HepG2 (cell line): ENCODE results near the gene DAB1. TPM values are rescaled to one million over a fixed set of nuclear protein-coding genes. Genes with fewer than 3 reads are reported as not detected.
A peak's percentile ranks its signal among the peaks of the same experiment; 100 is the strongest.

Source experiments
- BCL6 ChIP-seq: IDR thresholded peaks from 2 replicates; pipeline ENCODE4 v1.6.1; 2016; ENCODE audit warnings: missing genetic modification reagents, missing compliant biosample characterization
- DR1 ChIP-seq: sonication (generic); formaldehyde crosslinking; IDR thresholded peaks from 2 replicates; pipeline ENCODE4 v1.8.0; 2021; ENCODE audit warnings: mild to moderate bottlenecking, missing genetic modification reagents, inconsistent platforms
- ERF ChIP-seq: IDR thresholded peaks from 2 replicates; pipeline ENCODE4 v1.6.1; 2018; ENCODE audit warnings: missing biosample characterization, missing genetic modification reagents
- ETV5 ChIP-seq: IDR thresholded peaks from 2 replicates; pipeline ENCODE4 v1.6.1; 2018; ENCODE audit warnings: missing biosample characterization, missing genetic modification reagents, inconsistent platforms, borderline replicate concordance
- FOXP1 ChIP-seq, 2 experiments: fragments of 450-650 bp in 1 of 2; IDR thresholded peaks; 2 replicates each; pipeline ENCODE4 v1.6.1; 2017 to 2018; ENCODE audit warnings: antibody characterized with exemption in 1 of 2
- ISX ChIP-seq: sonication (generic); formaldehyde crosslinking; conservative IDR thresholded peaks from 2 replicates; pipeline ENCODE4 v1.5.0; 2020; ENCODE audit warnings: missing genetic modification reagents
- KAT8 ChIP-seq: IDR thresholded peaks from 2 replicates; pipeline ENCODE4 v1.6.1; 2016; ENCODE audit warnings: missing genetic modification reagents, missing compliant biosample characterization
- KDM5A ChIP-seq: fragments of 200-600 bp; sonication (generic); IDR thresholded peaks from 2 replicates; pipeline ENCODE4 v1.7.0; 2018; ENCODE audit warnings: antibody characterized with exemption, mild to moderate bottlenecking, low read length, borderline replicate concordance
- KDM6A ChIP-seq: IDR thresholded peaks from 2 replicates; pipeline ENCODE4 v1.6.1; 2016; ENCODE audit warnings: low read depth
- KLF16 ChIP-seq, 2 experiments: sonication (generic) in 1 of 2; formaldehyde crosslinking in 1 of 2; IDR thresholded peaks; 2 replicates each; pipeline versions ENCODE4 v1.6.1 to v1.8.0; 2016 to 2023; ENCODE audit warnings: missing genetic modification reagents in 2 of 2, missing compliant biosample characterization in 1 of 2
- MAFF ChIP-seq: IDR thresholded peaks from 2 replicates; pipeline ENCODE4 v1.6.1; 2011; ENCODE audit warnings: low read depth, low read length, improper control_type of control experiment
- NRL ChIP-seq: sonication (generic); formaldehyde crosslinking; IDR thresholded peaks from 2 replicates; pipeline ENCODE4 v1.5.0; 2020; ENCODE audit warnings: missing genetic modification reagents, mild to moderate bottlenecking, moderate library complexity, borderline replicate concordance
- ZFP90 ChIP-seq: sonication (generic); formaldehyde crosslinking; IDR thresholded peaks from 2 replicates; pipeline ENCODE4 v1.8.0; 2022; ENCODE audit warnings: missing genetic modification reagents, mild to moderate bottlenecking, inconsistent platforms, borderline replicate concordance
- ZNF10 ChIP-seq: sonication (generic); formaldehyde crosslinking; IDR thresholded peaks from 2 replicates; pipeline ENCODE4 v1.4.0; 2020; ENCODE audit warnings: mild to moderate bottlenecking, low read depth, missing genetic modification reagents, borderline replicate concordance
- ZNF143 ChIP-seq: sonication (generic); formaldehyde crosslinking; IDR thresholded peaks from 2 replicates; pipeline ENCODE4 v1.4.0; 2020; ENCODE audit warnings: missing genetic modification reagents
- ZNF282 ChIP-seq: fragments of 450-650 bp; IDR thresholded peaks from 2 replicates; pipeline ENCODE4 v1.6.1; 2018; ENCODE audit not compliant: partially characterized antibody
- ZNF672 ChIP-seq: sonication (generic); formaldehyde crosslinking; IDR thresholded peaks from 2 replicates; pipeline ENCODE4 v1.8.1; 2022; ENCODE audit warnings: missing genetic modification reagents
- ZNF674 ChIP-seq: sonication (generic); formaldehyde crosslinking; IDR thresholded peaks from 2 replicates; pipeline ENCODE4 v1.5.0; 2020; ENCODE audit warnings: low read depth, mild to moderate bottlenecking, missing genetic modification reagents
- ZNF775 ChIP-seq: sonication (generic); formaldehyde crosslinking; IDR thresholded peaks from 2 replicates; pipeline ENCODE4 v1.4.0; 2020; ENCODE audit warnings: missing genetic modification reagents, mild to moderate bottlenecking, moderate library complexity, borderline replicate concordance
- ZNF788 ChIP-seq: sonication (generic); formaldehyde crosslinking; IDR thresholded peaks from 2 replicates; pipeline ENCODE4 v1.5.0; 2020; ENCODE audit warnings: mild to moderate bottlenecking, missing genetic modification reagents, borderline replicate concordance
- ZNF841 ChIP-seq: sonication (generic); formaldehyde crosslinking; IDR thresholded peaks from 2 replicates; pipeline ENCODE4 v1.8.1; 2023; ENCODE audit warnings: missing genetic modification reagents, borderline replicate concordance
- polyA plus RNA-seq, 8 experiments: library from polyadenylated mRNA; depleted of rRNA in 3 of 8; stranded (reverse) in 7 of 8; unstranded in 1 of 8; fragments of >200 nt; fragmentation: Illumina TruSeq in 4 of 8; extraction: Trizol in 4 of 8; gene quantifications; 2 replicates each; pipeline versions ENCODE4 v1.2.1 to v1.2.3, GENCODE V29; 2011 to 2016; ENCODE audit warnings: low read depth in 4 of 8, missing spikeins in 1 of 8, mixed read lengths in 1 of 8; ENCODE audit not compliant: insufficient read depth in 1 of 8
- total RNA-seq, 5 experiments: library from RNA; depleted of rRNA; stranded (reverse); fragments of >200 nt; fragmentation: Illumina TruSeq; extraction: Trizol; gene quantifications; 2 replicates each; pipeline ENCODE4 v1.2.3, GENCODE V29; 2016; ENCODE audit warnings: low read depth in 1 of 5
- TF ChIP-seq, protein P1 (sequence below): sonication (generic); formaldehyde crosslinking; IDR thresholded peaks from 2 replicates; pipeline ENCODE4 v1.8.0; 2022; ENCODE audit warnings: low read depth, missing genetic modification reagents
- TF ChIP-seq, protein P2 (sequence below): sonication (generic); formaldehyde crosslinking; IDR thresholded peaks from 2 replicates; pipeline ENCODE4 v1.8.1; 2023; ENCODE audit warnings: mild to moderate bottlenecking, missing genetic modification reagents, borderline replicate concordance
- TF ChIP-seq, protein P3 (sequence below): sonication (generic); formaldehyde crosslinking; IDR thresholded peaks from 2 replicates; pipeline ENCODE4 v1.8.0; 2022; ENCODE audit warnings: mild to moderate bottlenecking, missing genetic modification reagents, moderate library complexity
- TF ChIP-seq, protein P4 (sequence below): sonication (generic); formaldehyde crosslinking; conservative IDR thresholded peaks from 2 replicates; pipeline ENCODE4 v1.4.0; 2020; ENCODE audit warnings: mild to moderate bottlenecking, missing genetic modification reagents, moderate library complexity

The DAB1 gene
- total and polyA plus RNA-seq, 2 of the 13 experiments (the other 11 are each of a cell fraction or from before 2014, with no cell fraction given): 0.04 to 0.13 TPM

DNA sequence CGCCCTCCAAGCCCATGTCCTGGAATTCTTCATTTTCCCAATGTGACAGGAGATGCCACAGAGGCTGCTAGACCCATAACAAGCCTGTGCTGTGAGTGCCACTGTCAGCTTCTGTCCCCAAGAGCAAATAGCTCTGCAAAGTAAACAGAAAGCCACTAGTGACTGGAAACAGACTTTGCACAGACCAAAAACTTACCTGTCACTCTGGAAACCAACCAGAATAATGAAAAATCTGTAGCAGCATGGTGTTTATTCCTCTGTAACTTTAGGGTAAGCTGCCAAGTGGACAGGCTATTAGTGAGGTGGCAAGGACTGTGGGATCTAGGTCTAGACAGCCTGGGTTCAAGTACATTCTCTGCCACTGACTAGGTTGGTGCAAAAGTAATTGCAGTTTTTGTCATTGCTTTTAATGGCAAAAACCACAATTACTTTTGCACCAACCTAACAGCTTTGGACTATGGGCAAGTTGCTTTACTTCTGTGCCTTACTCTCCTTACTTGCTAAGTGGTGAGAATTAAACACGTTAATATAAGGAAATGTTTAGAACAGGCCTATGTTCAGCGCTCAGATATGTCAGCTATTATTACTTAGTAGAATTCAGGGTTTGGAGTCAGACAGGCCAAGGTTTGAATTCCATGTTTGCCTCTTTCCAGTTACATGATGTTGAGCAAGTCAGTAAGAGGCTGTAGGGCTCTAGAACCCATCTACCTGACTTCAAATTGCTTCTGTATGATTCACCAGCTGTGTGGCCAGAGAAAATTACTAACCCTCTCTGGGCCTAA lies 457.8 kb downstream of the DAB1 start, which contains the start of gene C8B (continued):
- TF ChIP-seq, protein P1, sequence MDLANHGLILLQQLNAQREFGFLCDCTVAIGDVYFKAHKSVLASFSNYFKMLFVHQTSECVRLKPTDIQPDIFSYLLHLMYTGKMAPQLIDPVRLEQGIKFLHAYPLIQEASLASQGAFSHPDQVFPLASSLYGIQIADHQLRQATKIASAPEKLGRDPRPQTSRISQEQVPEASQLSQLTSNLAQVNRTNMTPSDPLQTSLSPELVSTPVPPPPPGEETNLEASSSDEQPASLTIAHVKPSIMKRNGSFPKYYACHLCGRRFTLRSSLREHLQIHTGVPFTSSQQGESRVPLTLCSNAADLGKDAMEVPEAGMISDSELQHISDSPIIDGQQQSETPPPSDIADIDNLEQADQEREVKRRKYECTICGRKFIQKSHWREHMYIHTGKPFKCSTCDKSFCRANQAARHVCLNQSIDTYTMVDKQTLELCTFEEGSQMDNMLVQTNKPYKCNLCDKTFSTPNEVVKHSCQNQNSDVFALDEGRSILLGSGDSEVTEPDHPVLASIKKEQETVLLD: no peak
- TF ChIP-seq KDM6A (CRISPR knock-in tag): 0 out of 2 replicates have a peak, but pooled peaks have one; percentile 55
- TF ChIP-seq MAFF: no peak
- no peak for TF ChIP-seq DR1 (CRISPR knock-in tag)
- no peak for TF ChIP-seq KDM5A
- TF ChIP-seq NRL (CRISPR knock-in tag): no peak
- TF ChIP-seq ETV5: peak; percentile 52; the same call in 1 of the 2 replicates
- no peak for TF ChIP-seq ZNF143 (CRISPR knock-in tag)
- TF ChIP-seq ERF (CRISPR knock-in tag): peak; percentile 40; the same call in 1 of the 2 replicates
- TF ChIP-seq, protein P2, sequence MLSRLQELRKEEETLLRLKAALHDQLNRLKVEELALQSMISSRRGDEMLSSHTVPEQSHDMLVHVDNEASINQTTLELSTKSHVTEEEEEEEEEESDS (CRISPR knock-in tag): no peak
- TF ChIP-seq ZNF282: no peak
- peak; percentile 62 for TF ChIP-seq KAT8 (CRISPR knock-in tag)
- no peak for TF ChIP-seq ZFP90 (CRISPR knock-in tag)
- TF ChIP-seq, protein P3, sequence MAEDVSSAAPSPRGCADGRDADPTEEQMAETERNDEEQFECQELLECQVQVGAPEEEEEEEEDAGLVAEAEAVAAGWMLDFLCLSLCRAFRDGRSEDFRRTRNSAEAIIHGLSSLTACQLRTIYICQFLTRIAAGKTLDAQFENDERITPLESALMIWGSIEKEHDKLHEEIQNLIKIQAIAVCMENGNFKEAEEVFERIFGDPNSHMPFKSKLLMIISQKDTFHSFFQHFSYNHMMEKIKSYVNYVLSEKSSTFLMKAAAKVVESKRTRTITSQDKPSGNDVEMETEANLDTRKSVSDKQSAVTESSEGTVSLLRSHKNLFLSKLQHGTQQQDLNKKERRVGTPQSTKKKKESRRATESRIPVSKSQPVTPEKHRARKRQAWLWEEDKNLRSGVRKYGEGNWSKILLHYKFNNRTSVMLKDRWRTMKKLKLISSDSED (CRISPR knock-in tag): no peak
- no peak for TF ChIP-seq ZNF841 (CRISPR knock-in tag)
- no peak for TF ChIP-seq ZNF672 (CRISPR knock-in tag)
- no peak for TF ChIP-seq ZNF788 (CRISPR knock-in tag)
- no peak for TF ChIP-seq FOXP1 (IDR thresholded peaks at IDR 0.05)
- TF ChIP-seq FOXP1 (CRISPR knock-in tag; IDR thresholded peaks at IDR 0.05): 0 out of 2 replicates have a peak, but pooled peaks have one; percentile 54
- TF ChIP-seq, protein P4, sequence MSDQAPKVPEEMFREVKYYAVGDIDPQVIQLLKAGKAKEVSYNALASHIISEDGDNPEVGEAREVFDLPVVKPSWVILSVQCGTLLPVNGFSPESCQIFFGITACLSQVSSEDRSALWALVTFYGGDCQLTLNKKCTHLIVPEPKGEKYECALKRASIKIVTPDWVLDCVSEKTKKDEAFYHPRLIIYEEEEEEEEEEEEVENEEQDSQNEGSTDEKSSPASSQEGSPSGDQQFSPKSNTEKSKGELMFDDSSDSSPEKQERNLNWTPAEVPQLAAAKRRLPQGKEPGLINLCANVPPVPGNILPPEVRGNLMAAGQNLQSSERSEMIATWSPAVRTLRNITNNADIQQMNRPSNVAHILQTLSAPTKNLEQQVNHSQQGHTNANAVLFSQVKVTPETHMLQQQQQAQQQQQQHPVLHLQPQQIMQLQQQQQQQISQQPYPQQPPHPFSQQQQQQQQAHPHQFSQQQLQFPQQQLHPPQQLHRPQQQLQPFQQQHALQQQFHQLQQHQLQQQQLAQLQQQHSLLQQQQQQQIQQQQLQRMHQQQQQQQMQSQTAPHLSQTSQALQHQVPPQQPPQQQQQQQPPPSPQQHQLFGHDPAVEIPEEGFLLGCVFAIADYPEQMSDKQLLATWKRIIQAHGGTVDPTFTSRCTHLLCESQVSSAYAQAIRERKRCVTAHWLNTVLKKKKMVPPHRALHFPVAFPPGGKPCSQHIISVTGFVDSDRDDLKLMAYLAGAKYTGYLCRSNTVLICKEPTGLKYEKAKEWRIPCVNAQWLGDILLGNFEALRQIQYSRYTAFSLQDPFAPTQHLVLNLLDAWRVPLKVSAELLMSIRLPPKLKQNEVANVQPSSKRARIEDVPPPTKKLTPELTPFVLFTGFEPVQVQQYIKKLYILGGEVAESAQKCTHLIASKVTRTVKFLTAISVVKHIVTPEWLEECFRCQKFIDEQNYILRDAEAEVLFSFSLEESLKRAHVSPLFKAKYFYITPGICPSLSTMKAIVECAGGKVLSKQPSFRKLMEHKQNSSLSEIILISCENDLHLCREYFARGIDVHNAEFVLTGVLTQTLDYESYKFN: peak; percentile 88
- no peak for TF ChIP-seq ZNF674
- TF ChIP-seq BCL6: peak; percentile 80
- no peak for TF ChIP-seq KLF16 (CRISPR knock-in tag; IDR thresholded peaks at IDR 0.05)
- no peak for TF ChIP-seq ZNF10 (CRISPR knock-in tag)
- TF ChIP-seq ZNF775 (CRISPR knock-in tag): no peak
- no peak for TF ChIP-seq ISX (CRISPR knock-in tag)
